Kidney (tissue), 14 donors: Measurements from ENCODE around the gene GPR148. TPM values are rescaled to one million over a fixed set of nuclear protein-coding genes. Genes with fewer than 3 reads are reported as not detected.

ENCODE experiments used
- DNase-seq, 5 donors: peaks; one replicate each; pipeline ENCODE4 v3.0.0-alpha.2; 2013 to 2020
- FAIRE-seq: peaks from 2 replicates; lab custom pipeline; 2012; peaks lifted over from hg19 to GRCh38; lab: Jason Lieb, UNC
- H3K27ac ChIP-seq, 2 donors: one replicate each; pipeline ENCODE4 v1.7.0; 2013; ENCODE audit warnings: low read depth in 2 of 2, low read length in 2 of 2, inconsistent platforms in 1 of 2
- H3K27me3 ChIP-seq: one replicate; pipeline ENCODE4 v1.7.1; 2013; ENCODE audit warnings: low read length, inconsistent platforms; ENCODE audit not compliant: control insufficient read depth, insufficient read depth
- H3K36me3 ChIP-seq, 3 donors: one replicate each; pipeline versions ENCODE4 v1.7.0 to v1.7.1; 2013; ENCODE audit warnings: low read length in 3 of 3, control low read depth in 1 of 3, inconsistent platforms in 1 of 3; ENCODE audit not compliant: insufficient read depth in 3 of 3, control insufficient read depth in 2 of 3
- H3K4me1 ChIP-seq, 3 donors: one replicate each; pipeline versions ENCODE4 v1.7.0 to v1.7.1; 2013; ENCODE audit warnings: low read length in 3 of 3, inconsistent platforms in 1 of 3, low read depth in 1 of 3; ENCODE audit not compliant: control insufficient read depth in 2 of 3, insufficient read depth in 2 of 3
- H3K4me3 ChIP-seq, 3 donors: one replicate each; pipeline versions ENCODE4 v1.7.0 to v1.8.1; 2013; ENCODE audit warnings: low read length in 3 of 3, control low read depth in 1 of 3, inconsistent platforms in 1 of 3
- H3K9ac ChIP-seq, 3 donors: one replicate each; pipeline versions ENCODE4 v1.7.0 to v1.7.1; 2013; ENCODE audit warnings: low read length in 3 of 3, control low read depth in 1 of 3, inconsistent platforms in 1 of 3
- H3K9me3 ChIP-seq, 3 donors: one replicate each; pipeline versions ENCODE4 v1.7.0 to v1.7.1; 2013; ENCODE audit warnings: low read length in 3 of 3, control low read depth in 1 of 3, inconsistent platforms in 1 of 3; ENCODE audit not compliant: control insufficient read depth in 2 of 3, insufficient read depth in 1 of 3
- CTCF ChIP-seq: IDR thresholded peaks from 3 replicates; pipeline ENCODE4 v1.5.1; 2012; ENCODE audit warnings: mild to moderate bottlenecking, moderate library complexity, borderline replicate concordance; ENCODE audit not compliant: insufficient read depth; ENCODE audit errors: extremely low read depth
- intact Hi-C: fragments of 100-400 bp; cut with DNase I; formaldehyde crosslinking; loops from one replicate; pipeline ENCODE4 v1.11.1; 2022
- polyA plus RNA-seq: library from polyadenylated mRNA; stranded (reverse); fragments of 350-450 nt; fragmentation: Illumina TruSeq; extraction: RNeasy Lipid Tissue Mini Kit (QIAGEN cat#74804); gene quantifications from one replicate; pipeline ENCODE4 v1.2.3, GENCODE V29; 2014; ENCODE audit warnings: low read depth, low replicate concordance; ENCODE audit not compliant: insufficient read depth
- total RNA-seq: library from RNA; stranded (reverse); fragmentation: NEBNext Ultra II Directional; extraction: Animal tissue kit (Norgen Biotek cat#: 25700); gene quantifications from one replicate; pipeline ENCODE4 v1.2.1, GENCODE V29; 2021
- donor health status: control.
- donor health status: control.
- donor health status: control.
- donor health status: control.
- donor health status: control.
- donor health status: DM: yes; HTN: yes; CAD: no.
- donor health status: Normal renal cell carcinoma (clear cell type).

Gene GPR148
- total and polyA plus RNA-seq, 2 donors from 2014 or later = not detected

- DNase-seq = peak in 1 of 5 donors; percentile 10
- no peak for TF ChIP-seq CTCF
- intact Hi-C loops = no loop called here
- no peaks in the 10 kb centered on the region for H3K4me1 ChIP-seq
- no peak overlapping the region for H3K9ac ChIP-seq
- no peaks in the 10 kb centered on the region for H3K36me3 ChIP-seq
- FAIRE-seq = no peak
- no peak overlapping the region for H3K4me3 ChIP-seq
- no peaks in the 10 kb centered on the region for H3K27me3 ChIP-seq
- peaks cover 0 to 2% (median 0%) of the 10 kb centered on the region in 3 donors for H3K9me3 ChIP-seq
- no peak overlapping the region for H3K27ac ChIP-seq
These were observed 47.7 kb downstream of the GPR148 start for GRCh38 chr2:130776550-130776949.

- intact Hi-C loops = no loop called here
- Histone ChIP-seq H3K27me3 (no peaks in the 10 kb centered on the region), H3K9ac (no peak overlapping the region), H3K9me3 (no peaks in the 10 kb centered on the region), H3K4me3 (no peak overlapping the region), H3K4me1 (no peaks in the 10 kb centered on the region), H3K27ac (no peak overlapping the region), H3K36me3 (no peaks in the 10 kb centered on the region)
- FAIRE-seq = no peak
- DNase-seq = peak in 1 of 5 donors; percentile 11
- TF ChIP-seq CTCF = no peak
These were observed 49.9 kb downstream of the GPR148 start for GRCh38 chr2:130778781-130779180.

Other genes starting within 250 kb of the GPR148 start
- gene POTEI, start 219.7 kb upstream of the GPR148 start, total RNA-seq = not detected
- gene POTEI, start 219.7 kb upstream of the GPR148 start, polyA plus RNA-seq = not detected
- not detected for gene CFC1B, start 207.8 kb upstream of the GPR148 start, total RNA-seq
- not detected for gene CFC1B, start 207.8 kb upstream of the GPR148 start, polyA plus RNA-seq
- not detected for gene CFC1, start 129.5 kb upstream of the GPR148 start, total RNA-seq
- gene CFC1, start 129.5 kb upstream of the GPR148 start, polyA plus RNA-seq = not detected
- not detected for gene POTEJ, start 117.6 kb upstream of the GPR148 start, total RNA-seq
- gene POTEJ, start 117.6 kb upstream of the GPR148 start, polyA plus RNA-seq = not detected
- not detected for gene AMER3, start 26.5 kb downstream of the GPR148 start, total RNA-seq
- not detected for gene AMER3, start 26.5 kb downstream of the GPR148 start, polyA plus RNA-seq
- 0.94 TPM for gene ARHGEF4, start 107.8 kb downstream of the GPR148 start, total RNA-seq
- 0.90 TPM for gene ARHGEF4, start 107.8 kb downstream of the GPR148 start, polyA plus RNA-seq